H9 (cell line): ENCODE measurements around the gene MRAP2. TPM values are rescaled to one million over a fixed set of nuclear protein-coding genes. Genes with fewer than 3 reads are reported as not detected.

ENCODE experiments used
- DNase-seq: peaks from one replicate; pipeline ENCODE4 v3.0.0-alpha.2; 2017
- H2AFZ ChIP-seq: one replicate; pipeline ENCODE4 v1.6.1; 2013; ENCODE audit warnings: mild to moderate bottlenecking, low read length, control low read depth, moderate library complexity
- H2AK5ac ChIP-seq: 2 replicates; pipeline ENCODE4 v1.6.1; 2013; ENCODE audit warnings: low read length, control low read depth, mixed read lengths; ENCODE audit not compliant: insufficient read length
- H2BK120ac ChIP-seq: one replicate; pipeline ENCODE4 v1.6.1; 2013; ENCODE audit warnings: low read depth, mild to moderate bottlenecking, low read length, control low read depth, inconsistent platforms; ENCODE audit not compliant: poor library complexity, severe bottlenecking
- H2BK12ac ChIP-seq: 2 replicates; pipeline ENCODE4 v1.6.1; 2013; ENCODE audit warnings: low read length, control low read depth, mixed read lengths, low read depth; ENCODE audit not compliant: insufficient read length
- H2BK15ac ChIP-seq: 2 replicates; pipeline ENCODE4 v1.6.1; 2013; ENCODE audit warnings: low read depth, low read length, control low read depth
- H2BK20ac ChIP-seq: one replicate; pipeline ENCODE4 v1.6.1; 2013; ENCODE audit warnings: low read depth, mild to moderate bottlenecking, low read length, control low read depth, inconsistent platforms; ENCODE audit not compliant: poor library complexity, severe bottlenecking
- H2BK5ac ChIP-seq: 2 replicates; pipeline ENCODE4 v1.6.1; 2013; ENCODE audit warnings: low read length, control low read depth, mixed read lengths; ENCODE audit not compliant: insufficient read length
- H3K14ac ChIP-seq: 2 replicates; pipeline ENCODE4 v1.6.1; 2013; ENCODE audit warnings: low read length, control low read depth; ENCODE audit not compliant: insufficient read depth
- H3K18ac ChIP-seq: 2 replicates; pipeline ENCODE4 v1.6.1; 2013; ENCODE audit warnings: low read depth, mild to moderate bottlenecking, mixed read lengths, low read length, control low read depth; ENCODE audit not compliant: insufficient read length
- H3K23ac ChIP-seq: 2 replicates; pipeline ENCODE4 v1.6.1; 2013; ENCODE audit warnings: low read length, control low read depth, mixed read lengths, low read depth; ENCODE audit not compliant: insufficient read length
- H3K23me2 ChIP-seq: 2 replicates; pipeline ENCODE4 v1.6.1; 2013; ENCODE audit warnings: low read depth, mild to moderate bottlenecking, mixed read lengths, low read length, control low read depth; ENCODE audit not compliant: insufficient read length, poor library complexity, severe bottlenecking
- H3K27ac ChIP-seq: 2 replicates; pipeline ENCODE4 v1.5.1; 2013; ENCODE audit warnings: low read length, control low read depth, mixed read lengths, low read depth; ENCODE audit not compliant: insufficient read length
- H3K27me3 ChIP-seq: 2 replicates; pipeline ENCODE4 v1.6.1; 2013; ENCODE audit warnings: low read length, control low read depth, inconsistent platforms; ENCODE audit not compliant: insufficient read depth
- H3K4ac ChIP-seq: 2 replicates; pipeline ENCODE4 v1.6.1; 2013; ENCODE audit warnings: low read depth, mild to moderate bottlenecking, control low read depth, inconsistent platforms, low read length, moderate library complexity
- H3K4me1 ChIP-seq: 2 replicates; pipeline ENCODE4 v1.6.1; 2013; ENCODE audit warnings: low read length, control low read depth, inconsistent platforms; ENCODE audit not compliant: insufficient read depth
- H3K4me2 ChIP-seq: 2 replicates; pipeline ENCODE4 v1.6.1; 2013; ENCODE audit warnings: low read length, control low read depth, mixed read lengths; ENCODE audit not compliant: insufficient read length, insufficient read depth
- H3K56ac ChIP-seq: 2 replicates; pipeline ENCODE4 v1.6.1; 2013; ENCODE audit warnings: low read depth, mild to moderate bottlenecking, mixed read lengths, low read length, control low read depth; ENCODE audit not compliant: insufficient read length
- H3K79me1 ChIP-seq: 2 replicates; pipeline ENCODE4 v1.6.1; 2013; ENCODE audit warnings: low read depth, mild to moderate bottlenecking, moderate library complexity, low read length, control low read depth, inconsistent platforms; ENCODE audit not compliant: insufficient read depth, poor library complexity, severe bottlenecking
- H3K79me2 ChIP-seq: 2 replicates; pipeline ENCODE4 v1.6.1; 2013; ENCODE audit warnings: low read length, control low read depth, inconsistent platforms; ENCODE audit not compliant: insufficient read depth
- H3K9ac ChIP-seq: 2 replicates; pipeline ENCODE4 v1.6.1; 2013; ENCODE audit warnings: low read length, control low read depth, mixed read lengths; ENCODE audit not compliant: insufficient read length; ENCODE audit errors: extremely low read depth
- H3K9me3 ChIP-seq: one replicate; pipeline ENCODE4 v1.6.1; 2013; ENCODE audit warnings: low read depth, low read length, inconsistent platforms; ENCODE audit not compliant: control insufficient read depth
- H3T11ph ChIP-seq: one replicate; pipeline ENCODE4 v1.6.1; 2013; ENCODE audit warnings: mild to moderate bottlenecking, low read length, control low read depth, inconsistent platforms
- H4K20me1 ChIP-seq: one replicate; pipeline ENCODE4 v1.6.1; 2013; ENCODE audit not compliant: control insufficient read depth, insufficient read length, insufficient read depth
- H4K5ac ChIP-seq: 2 replicates; pipeline ENCODE4 v1.6.1; 2013; ENCODE audit warnings: low read depth, mild to moderate bottlenecking, mixed read lengths, low read length, control low read depth; ENCODE audit not compliant: insufficient read length
- H4K8ac ChIP-seq: replicated peaks from 2 replicates; pipeline ENCODE4 v1.6.1; 2013; ENCODE audit warnings: low read length, control low read depth, mixed read lengths, low read depth; ENCODE audit not compliant: insufficient read length
- H4K91ac ChIP-seq: 2 replicates; pipeline ENCODE4 v1.6.1; 2013; ENCODE audit warnings: low read depth, mild to moderate bottlenecking, moderate library complexity, mixed read lengths, low read length, control low read depth; ENCODE audit not compliant: insufficient read length
- H3K27ac Mint-ChIP-seq, 3 experiments: 2 replicates in 2 of 3; 3 replicates in 1 of 3; pipeline ENCODE4 v1.8.0; 2020 to 2021; ENCODE audit warnings: mixed read lengths in 3 of 3, mild to moderate bottlenecking in 1 of 3, moderate library complexity in 1 of 3
- H3K27me3 Mint-ChIP-seq: 2 replicates; pipeline ENCODE4 v1.8.0; 2021; ENCODE audit warnings: low read depth, mild to moderate bottlenecking, moderate library complexity, mixed read lengths
- H3K36me3 Mint-ChIP-seq, 3 experiments: 2 replicates in 2 of 3; 3 replicates in 1 of 3; pipeline ENCODE4 v1.8.0; 2020 to 2021; ENCODE audit warnings: low read depth in 3 of 3, mixed read lengths in 3 of 3; ENCODE audit not compliant: insufficient read depth in 1 of 3
- H3K4me1 Mint-ChIP-seq, 2 experiments: 2 replicates each; pipeline ENCODE4 v1.8.0; 2020; ENCODE audit warnings: mixed read lengths in 2 of 2
- H3K4me3 Mint-ChIP-seq, 2 experiments: 2 replicates in 1 of 2; 3 replicates in 1 of 2; pipeline ENCODE4 v1.8.0; 2020 to 2021; ENCODE audit warnings: mild to moderate bottlenecking in 2 of 2, mixed read lengths in 2 of 2, moderate library complexity in 1 of 2
- H3K9me3 Mint-ChIP-seq, 2 experiments: 2 replicates in 1 of 2; 3 replicates in 1 of 2; pipeline ENCODE4 v1.8.0; 2020; ENCODE audit warnings: mild to moderate bottlenecking in 2 of 2, mixed read lengths in 2 of 2, moderate library complexity in 1 of 2
- CTCF ChIP-seq: fragments of 200-600 bp; sonication (generic); conservative IDR thresholded peaks from 3 replicates; pipeline ENCODE4 v1.8.0; 2021; ENCODE audit warnings: antibody characterized with exemption, mild to moderate bottlenecking
- whole genome bisulfite sequencing: extraction: QIAGEN DNeasy Blood & Tissue Kit; methylation state at CpG from one replicate; pipeline ENCODE4 v1.1.7; 2013; ENCODE audit warnings: missing lambda C conversion rate, low lambda C conversion rate, mixed read lengths; ENCODE audit not compliant: insufficient read length; ENCODE audit errors: extremely low coverage; 5-methylcytosine and 5-hydroxymethylcytosine counted together
- total RNA-seq: library from RNA; stranded (reverse); gene quantifications from 2 replicates; pipeline ENCODE4 v1.2.1, GENCODE V29; 2021

The MRAP2 gene
- total RNA-seq, 1 experiment from 2014 or later, result 8.0 TPM

DNA sequence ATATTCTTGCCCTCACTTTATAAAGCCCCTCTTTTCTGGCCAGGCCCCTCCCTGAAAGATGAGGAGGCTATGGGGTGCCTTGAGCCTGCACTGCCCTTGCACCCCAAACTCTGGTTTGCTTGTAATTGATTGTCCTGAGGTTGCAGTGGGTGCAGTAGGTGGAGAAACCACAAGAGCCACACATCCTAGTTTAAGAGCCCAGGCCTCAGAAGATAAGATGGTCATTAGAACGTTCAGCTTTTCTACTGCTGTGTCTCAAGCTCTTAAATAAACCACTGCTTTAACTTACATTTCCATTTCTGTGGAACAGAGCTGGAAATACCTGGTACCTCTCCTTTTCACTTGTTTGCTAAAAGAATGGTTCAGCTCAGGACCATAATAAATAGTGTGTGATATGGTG lies 9.0 kb downstream of the MRAP2 start:
- H3K4me3 Mint-ChIP-seq, result no peak overlapping the region
- H3K9me3 ChIP-seq, result no peaks in the 10 kb centered on the region
- H2AFZ ChIP-seq, result no peak overlapping the region
- no peak overlapping the region for H3K18ac ChIP-seq
- no peaks in the 10 kb centered on the region for H3K4me1 ChIP-seq
- no peak overlapping the region for H2BK5ac ChIP-seq
- H3K23me2 ChIP-seq, result no peaks in the 10 kb centered on the region
- H3K9ac ChIP-seq, result no peak overlapping the region
- no peak overlapping the region for H3K4me2 ChIP-seq
- no peak overlapping the region for H3K14ac ChIP-seq
- no peak overlapping the region for H2BK20ac ChIP-seq
- H4K20me1 ChIP-seq, result no peaks in the 10 kb centered on the region
- H3K36me3 Mint-ChIP-seq, result peaks cover 11 to 40% (median 32%) of the 10 kb centered on the region in 3 experiments
- peaks cover 3% of the 10 kb centered on the region; the same call in 1 of the 2 replicates for H3K27me3 Mint-ChIP-seq
- no peak overlapping the region for H4K91ac ChIP-seq
- H3T11ph ChIP-seq, result no peak overlapping the region
- peaks cover 25 to 34% of the 10 kb centered on the region in 2 experiments for H3K9me3 Mint-ChIP-seq
- H2BK120ac ChIP-seq, result no peak overlapping the region
- H3K23ac ChIP-seq, result no peak overlapping the region
- H3K4me1 Mint-ChIP-seq, result peaks cover 3 to 8% of the 10 kb centered on the region in 2 experiments; a peak in 3 of 4 replicates
- no peaks in the 10 kb centered on the region for H3K27me3 ChIP-seq
- H4K5ac ChIP-seq, result no peak overlapping the region
- no peaks in the 10 kb centered on the region for H3K79me2 ChIP-seq
- no peak overlapping the region for H3K4ac ChIP-seq
- no peak overlapping the region for H3K27ac Mint-ChIP-seq
- no peak overlapping the region for H3K27ac ChIP-seq
- no peak for TF ChIP-seq CTCF
- H2AK5ac ChIP-seq, result no peak overlapping the region
- H4K8ac ChIP-seq, result no peak overlapping the region
- no CpG with 5 or more reads among the region's 1 CpG for WGBS
- H3K79me1 ChIP-seq, result no peaks in the 10 kb centered on the region
- H2BK12ac ChIP-seq, result no peak overlapping the region
- no peak overlapping the region for H2BK15ac ChIP-seq
- DNase-seq, result no peak
- H3K56ac ChIP-seq, result no peak overlapping the region
